ENCODE results near the gene PNMA6F.

GRCh38 chrX:153371256-153371655 is 49.7 kb upstream of the PNMA6F start:
- TF ChIP-seq, protein P1, sequence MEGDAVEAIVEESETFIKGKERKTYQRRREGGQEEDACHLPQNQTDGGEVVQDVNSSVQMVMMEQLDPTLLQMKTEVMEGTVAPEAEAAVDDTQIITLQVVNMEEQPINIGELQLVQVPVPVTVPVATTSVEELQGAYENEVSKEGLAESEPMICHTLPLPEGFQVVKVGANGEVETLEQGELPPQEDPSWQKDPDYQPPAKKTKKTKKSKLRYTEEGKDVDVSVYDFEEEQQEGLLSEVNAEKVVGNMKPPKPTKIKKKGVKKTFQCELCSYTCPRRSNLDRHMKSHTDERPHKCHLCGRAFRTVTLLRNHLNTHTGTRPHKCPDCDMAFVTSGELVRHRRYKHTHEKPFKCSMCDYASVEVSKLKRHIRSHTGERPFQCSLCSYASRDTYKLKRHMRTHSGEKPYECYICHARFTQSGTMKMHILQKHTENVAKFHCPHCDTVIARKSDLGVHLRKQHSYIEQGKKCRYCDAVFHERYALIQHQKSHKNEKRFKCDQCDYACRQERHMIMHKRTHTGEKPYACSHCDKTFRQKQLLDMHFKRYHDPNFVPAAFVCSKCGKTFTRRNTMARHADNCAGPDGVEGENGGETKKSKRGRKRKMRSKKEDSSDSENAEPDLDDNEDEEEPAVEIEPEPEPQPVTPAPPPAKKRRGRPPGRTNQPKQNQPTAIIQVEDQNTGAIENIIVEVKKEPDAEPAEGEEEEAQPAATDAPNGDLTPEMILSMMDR (IDR thresholded peaks at IDR 0.05) = no peak
- TF ChIP-seq RFX5 (IDR thresholded peaks at IDR 0.05; ENCODE audit: low read length) (no peak), MAX (IDR thresholded peaks at IDR 0.05; ENCODE audit: low read depth) (no peak), ZBTB33 (IDR thresholded peaks at IDR 0.05; ENCODE audit: borderline replicate concordance, low read depth) (no peak), POLR2AphosphoS5 (IDR thresholded peaks at IDR 0.05; ENCODE audit: low read depth, low read length) (no peak), TAF1 (IDR thresholded peaks at IDR 0.05; ENCODE audit: borderline replicate concordance, low read depth, low read length) (no peak), MXI1 (IDR thresholded peaks at IDR 0.05; ENCODE audit: low read depth, low read length) (no peak), YY1 (IDR thresholded peaks at IDR 0.05; ENCODE audit: low read depth) (no peak)
- TF ChIP-seq, protein P2, sequence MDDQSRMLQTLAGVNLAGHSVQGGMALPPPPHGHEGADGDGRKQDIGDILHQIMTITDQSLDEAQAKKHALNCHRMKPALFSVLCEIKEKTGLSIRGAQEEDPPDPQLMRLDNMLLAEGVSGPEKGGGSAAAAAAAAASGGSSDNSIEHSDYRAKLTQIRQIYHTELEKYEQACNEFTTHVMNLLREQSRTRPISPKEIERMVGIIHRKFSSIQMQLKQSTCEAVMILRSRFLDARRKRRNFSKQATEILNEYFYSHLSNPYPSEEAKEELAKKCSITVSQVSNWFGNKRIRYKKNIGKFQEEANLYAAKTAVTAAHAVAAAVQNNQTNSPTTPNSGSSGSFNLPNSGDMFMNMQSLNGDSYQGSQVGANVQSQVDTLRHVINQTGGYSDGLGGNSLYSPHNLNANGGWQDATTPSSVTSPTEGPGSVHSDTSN (IDR thresholded peaks at IDR 0.05) = no peak
